GM23338 (cell line): Measurements from ENCODE around the gene CPNE5. TPM values are rescaled to one million over a fixed set of nuclear protein-coding genes. Genes with fewer than 3 reads are reported as not detected.

Experiments used
- ATAC-seq: fragments of 200-7000 bp; cut with Tn5 transposase; 3 replicates; pipeline ENCODE4 v1.9.1; 2020
- DNase-seq: peaks from one replicate; pipeline ENCODE4 v3.0.0-alpha.2; 2015; ENCODE audit warnings: low spot score
- H2AFZ ChIP-seq: fragments of 200-600 bp; sonication (generic); 2 replicates; pipeline ENCODE4 v1.8.0; 2016; ENCODE audit warnings: antibody characterized with exemption, mild to moderate bottlenecking, moderate library complexity
- H3F3A ChIP-seq: fragments of 200-600 bp; sonication (generic); replicated peaks from 2 replicates; pipeline ENCODE4 v1.8.0; 2017; ENCODE audit warnings: antibody characterized with exemption, mixed run types, low read depth
- H3K27ac ChIP-seq: fragments of 200-600 bp; sonication (generic); 2 replicates; pipeline ENCODE4 v1.6.1; 2016; ENCODE audit warnings: low read depth
- H3K27me3 ChIP-seq: fragments of 200-600 bp; sonication (generic); 2 replicates; pipeline ENCODE4 v1.8.0; 2016; ENCODE audit warnings: mild to moderate bottlenecking, mixed run types, moderate library complexity; ENCODE audit not compliant: insufficient read depth
- H3K36me3 ChIP-seq: fragments of 200-600 bp; sonication (generic); 2 replicates; pipeline ENCODE4 v1.8.0; 2016; ENCODE audit warnings: mild to moderate bottlenecking; ENCODE audit not compliant: insufficient read depth
- H3K4me1 ChIP-seq: fragments of 200-600 bp; sonication (generic); 2 replicates; pipeline ENCODE4 v1.8.0; 2016; ENCODE audit warnings: mild to moderate bottlenecking, moderate library complexity; ENCODE audit not compliant: insufficient read depth
- H3K4me2 ChIP-seq: fragments of 200-600 bp; sonication (generic); 2 replicates; pipeline ENCODE4 v1.7.1; 2017; ENCODE audit warnings: mixed run types
- H3K4me3 ChIP-seq: fragments of 200-600 bp; sonication (generic); 2 replicates; pipeline ENCODE4 v1.6.1; 2016; ENCODE audit warnings: mixed run types
- H3K79me2 ChIP-seq: fragments of 200-600 bp; sonication (generic); replicated peaks from 2 replicates; pipeline ENCODE4 v1.8.0; 2017; ENCODE audit warnings: mild to moderate bottlenecking; ENCODE audit not compliant: insufficient read depth
- H3K9me2 ChIP-seq: fragments of 200-600 bp; sonication (generic); 2 replicates; pipeline ENCODE4 v1.8.0; 2017; ENCODE audit not compliant: insufficient read depth
- H4K20me1 ChIP-seq: fragments of 200-600 bp; sonication (generic); replicated peaks from 2 replicates; pipeline ENCODE4 v1.8.0; 2017; ENCODE audit warnings: mild to moderate bottlenecking; ENCODE audit not compliant: insufficient read depth
- H3K27ac Mint-ChIP-seq: 2 replicates; pipeline ENCODE4 v1.8.0; 2020; ENCODE audit warnings: inconsistent platforms, mild to moderate bottlenecking, moderate library complexity, mixed read lengths
- H3K27me3 Mint-ChIP-seq: 3 replicates; pipeline ENCODE4 v1.8.0; 2022; ENCODE audit warnings: low read depth, mild to moderate bottlenecking, moderate library complexity, mixed read lengths, inconsistent platforms; ENCODE audit not compliant: insufficient read depth, poor library complexity
- H3K36me3 Mint-ChIP-seq: 3 replicates; pipeline ENCODE4 v1.8.0; 2021; ENCODE audit warnings: low read depth, mild to moderate bottlenecking, inconsistent platforms, moderate library complexity, mixed read lengths
- H3K4me1 Mint-ChIP-seq: 3 replicates; pipeline ENCODE4 v1.8.0; 2020; ENCODE audit warnings: mild to moderate bottlenecking, inconsistent platforms, mixed read lengths
- H3K4me3 Mint-ChIP-seq: 3 replicates; pipeline ENCODE4 v1.8.0; 2021; ENCODE audit warnings: moderate library complexity, mild to moderate bottlenecking, inconsistent platforms, mixed read lengths
- H3K9me3 Mint-ChIP-seq: 3 replicates; pipeline ENCODE4 v1.8.0; 2020; ENCODE audit warnings: moderate library complexity, mild to moderate bottlenecking, inconsistent platforms, mixed read lengths
- EZH2phosphoT487 ChIP-seq: fragments of 200-600 bp; sonication (generic); IDR thresholded peaks from one replicate; pipeline ENCODE4 v1.8.1; 2018; ENCODE audit warnings: antibody characterized with exemption; ENCODE audit not compliant: unreplicated experiment
- POLR2AphosphoS5 ChIP-seq: IDR thresholded peaks from 2 replicates; pipeline ENCODE4 v1.6.1; 2016; ENCODE audit warnings: antibody characterized with exemption, low read depth
- REST ChIP-seq: IDR thresholded peaks from one replicate; pipeline ENCODE4 v1.6.1; 2018; ENCODE audit warnings: antibody characterized with exemption; ENCODE audit not compliant: unreplicated experiment
- STAT1 ChIP-seq: IDR thresholded peaks from one replicate; pipeline ENCODE4 v1.6.1; 2016; ENCODE audit warnings: antibody characterized with exemption; ENCODE audit not compliant: unreplicated experiment
- ZNF114 ChIP-seq: fragments of 250-450 bp; sonication (Bioruptor Pico); IDR thresholded peaks from 2 replicates; pipeline ENCODE4 v1.5.0; 2020; ENCODE audit warnings: mild to moderate bottlenecking, moderate library complexity
- polyA plus RNA-seq: library from polyadenylated mRNA; unstranded; fragments of >200 nt; fragmentation: Nextera tagmentation; extraction: Ambion mirVana; gene quantifications from 2 replicates; pipeline ENCODE4 v1.2.1, GENCODE V29; 2016
- total RNA-seq: library from RNA; depleted of rRNA; stranded (reverse); fragments of >200 nt; shearing (Covaris generic); gene quantifications from 2 replicates; pipeline ENCODE4 v1.2.3, GENCODE V29; 2014
- TF ChIP-seq, protein P1 (sequence below), 2 experiments: fragments of 200-600 bp in 1 of 2; sonication (generic) in 1 of 2; conservative IDR thresholded peaks; 2 replicates each; pipeline versions ENCODE4 v1.5.1 to v1.6.1; 2016 to 2017; ENCODE audit warnings: antibody characterized with exemption in 2 of 2, low read depth in 2 of 2, mild to moderate bottlenecking in 2 of 2, moderate library complexity in 1 of 2
- TF ChIP-seq, protein P2 (sequence below): IDR thresholded peaks from 2 replicates; pipeline ENCODE4 v1.6.1; 2016; ENCODE audit warnings: antibody characterized with exemption

Gene CPNE5
- total and polyA plus RNA-seq, 2 experiments from 2014 or later = 0.14 to 0.42 TPM

DNA sequence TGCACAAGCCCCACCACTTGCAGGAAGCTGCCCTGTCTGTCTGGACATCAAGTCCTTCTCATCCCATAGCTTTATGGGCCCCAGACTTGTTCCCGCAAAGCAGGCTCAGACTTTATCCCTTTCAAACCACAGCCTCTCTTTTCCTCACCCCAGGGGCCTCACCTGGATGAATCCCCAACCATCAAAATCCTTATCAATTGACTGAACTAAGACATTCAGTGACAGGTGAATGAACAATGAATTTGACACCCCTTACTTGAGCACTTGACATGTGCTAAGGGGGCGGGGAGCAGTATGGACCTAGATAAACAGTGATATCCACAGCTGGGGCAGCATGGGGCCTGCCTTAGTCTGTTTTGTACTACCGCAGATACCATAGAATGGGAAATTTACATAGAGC is 136.6 kb downstream of the CPNE5 start:
- Histone ChIP-seq H3K27ac (no peak overlapping the region), H3K27me3 (no peaks in the 10 kb centered on the region), H3K4me2 (no peak overlapping the region), H3K36me3 (no peaks in the 10 kb centered on the region), H2AFZ (no peak overlapping the region), H3K79me2 (no peaks in the 10 kb centered on the region), H3K9me2 (no peaks in the 10 kb centered on the region), H4K20me1 (no peaks in the 10 kb centered on the region), H3F3A (no peaks in the 10 kb centered on the region), H3K4me1 (no peaks in the 10 kb centered on the region), H3K4me3 (no peak overlapping the region)
- no peaks in the 10 kb centered on the region for H3K36me3 Mint-ChIP-seq
- no peak overlapping the region for H3K4me3 Mint-ChIP-seq
- no peak overlapping the region for H3K27ac Mint-ChIP-seq
- no peak for ATAC-seq
- H3K9me3 Mint-ChIP-seq = no peaks in the 10 kb centered on the region
- no peak for TF ChIP-seq ZNF114
- H3K4me1 Mint-ChIP-seq = no peaks in the 10 kb centered on the region
- no peak for DNase-seq
- peaks cover 1% of the 10 kb centered on the region for H3K27me3 Mint-ChIP-seq

DNA sequence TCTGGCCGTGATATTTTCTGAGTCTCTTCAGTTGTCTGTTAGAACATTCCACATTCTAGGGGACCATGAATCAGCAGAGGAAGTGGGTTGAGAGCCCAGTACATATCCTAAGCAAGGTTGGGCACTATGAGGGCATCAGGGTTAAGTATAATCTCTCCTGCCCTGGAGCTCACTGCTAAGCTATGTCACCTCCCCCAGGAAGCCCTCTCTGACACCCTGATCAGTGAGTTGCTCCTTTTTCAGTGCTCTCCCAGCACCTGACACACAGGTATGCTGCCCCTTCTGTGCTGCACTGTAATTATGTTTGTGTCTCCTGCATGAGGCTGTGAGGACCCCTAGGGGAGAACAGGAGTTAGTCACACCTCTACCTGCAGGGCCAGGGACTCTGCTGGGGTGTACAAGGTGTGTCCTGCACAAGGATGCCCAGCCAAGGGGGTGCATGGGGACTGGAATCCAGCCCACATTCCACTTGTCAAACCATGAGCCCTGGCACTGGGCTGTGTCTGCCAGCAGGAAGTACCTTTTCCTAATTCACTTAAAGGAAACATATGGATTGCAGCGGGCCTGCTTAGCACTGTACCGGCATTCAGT is 137.7 kb downstream of the CPNE5 start:
- Histone ChIP-seq H3K4me3 (no peak overlapping the region), H3K27me3 (no peaks in the 10 kb centered on the region), H3K9me2 (no peaks in the 10 kb centered on the region), H3K27ac (no peak overlapping the region), H4K20me1 (no peaks in the 10 kb centered on the region), H3K4me2 (no peak overlapping the region), H2AFZ (no peak overlapping the region), H3K36me3 (no peaks in the 10 kb centered on the region), H3K4me1 (no peaks in the 10 kb centered on the region), H3K79me2 (no peaks in the 10 kb centered on the region), H3F3A (no peaks in the 10 kb centered on the region)
- H3K4me3 Mint-ChIP-seq = no peak overlapping the region
- peaks cover 1% of the 10 kb centered on the region for H3K27me3 Mint-ChIP-seq
- no peaks in the 10 kb centered on the region for H3K9me3 Mint-ChIP-seq
- peak; percentile 77 for ATAC-seq
- H3K4me1 Mint-ChIP-seq = no peaks in the 10 kb centered on the region
- TF ChIP-seq STAT1 = no peak
- TF ChIP-seq, protein P1, sequence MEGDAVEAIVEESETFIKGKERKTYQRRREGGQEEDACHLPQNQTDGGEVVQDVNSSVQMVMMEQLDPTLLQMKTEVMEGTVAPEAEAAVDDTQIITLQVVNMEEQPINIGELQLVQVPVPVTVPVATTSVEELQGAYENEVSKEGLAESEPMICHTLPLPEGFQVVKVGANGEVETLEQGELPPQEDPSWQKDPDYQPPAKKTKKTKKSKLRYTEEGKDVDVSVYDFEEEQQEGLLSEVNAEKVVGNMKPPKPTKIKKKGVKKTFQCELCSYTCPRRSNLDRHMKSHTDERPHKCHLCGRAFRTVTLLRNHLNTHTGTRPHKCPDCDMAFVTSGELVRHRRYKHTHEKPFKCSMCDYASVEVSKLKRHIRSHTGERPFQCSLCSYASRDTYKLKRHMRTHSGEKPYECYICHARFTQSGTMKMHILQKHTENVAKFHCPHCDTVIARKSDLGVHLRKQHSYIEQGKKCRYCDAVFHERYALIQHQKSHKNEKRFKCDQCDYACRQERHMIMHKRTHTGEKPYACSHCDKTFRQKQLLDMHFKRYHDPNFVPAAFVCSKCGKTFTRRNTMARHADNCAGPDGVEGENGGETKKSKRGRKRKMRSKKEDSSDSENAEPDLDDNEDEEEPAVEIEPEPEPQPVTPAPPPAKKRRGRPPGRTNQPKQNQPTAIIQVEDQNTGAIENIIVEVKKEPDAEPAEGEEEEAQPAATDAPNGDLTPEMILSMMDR (conservative IDR thresholded peaks at IDR 0.05; ENCODE audit: low read depth in 2 of 2) = peak; percentile 26 to 66
- H3K27ac Mint-ChIP-seq = no peak overlapping the region
- H3K36me3 Mint-ChIP-seq = no peaks in the 10 kb centered on the region
- DNase-seq = peak; percentile 23

- TF ChIP-seq EZH2phosphoT487 (no peak), REST (no peak), POLR2AphosphoS5 (no peak)
- TF ChIP-seq, protein P1 (conservative IDR thresholded peaks at IDR 0.05; ENCODE audit: low read depth in 2 of 2) = no peak
- TF ChIP-seq, protein P2, sequence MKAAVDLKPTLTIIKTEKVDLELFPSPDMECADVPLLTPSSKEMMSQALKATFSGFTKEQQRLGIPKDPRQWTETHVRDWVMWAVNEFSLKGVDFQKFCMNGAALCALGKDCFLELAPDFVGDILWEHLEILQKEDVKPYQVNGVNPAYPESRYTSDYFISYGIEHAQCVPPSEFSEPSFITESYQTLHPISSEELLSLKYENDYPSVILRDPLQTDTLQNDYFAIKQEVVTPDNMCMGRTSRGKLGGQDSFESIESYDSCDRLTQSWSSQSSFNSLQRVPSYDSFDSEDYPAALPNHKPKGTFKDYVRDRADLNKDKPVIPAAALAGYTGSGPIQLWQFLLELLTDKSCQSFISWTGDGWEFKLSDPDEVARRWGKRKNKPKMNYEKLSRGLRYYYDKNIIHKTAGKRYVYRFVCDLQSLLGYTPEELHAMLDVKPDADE = no peak
- H3K27me3 ChIP-seq = no peaks in the 10 kb centered on the region
- H3K4me2 ChIP-seq = no peak overlapping the region
- no peaks in the 10 kb centered on the region for H3F3A ChIP-seq
- H3K4me3 ChIP-seq = no peak overlapping the region
- Mint-ChIP-seq H3K4me3 (no peak overlapping the region), H3K27me3 (peaks cover 1% of the 10 kb centered on the region), H3K9me3 (no peaks in the 10 kb centered on the region), H3K4me1 (no peaks in the 10 kb centered on the region), H3K36me3 (no peaks in the 10 kb centered on the region), H3K27ac (no peak overlapping the region)
- H3K9me2 ChIP-seq = no peaks in the 10 kb centered on the region
- no peaks in the 10 kb centered on the region for H3K36me3 ChIP-seq
- H3K27ac ChIP-seq = no peak overlapping the region
- no peaks in the 10 kb centered on the region for H3K79me2 ChIP-seq
- H2AFZ ChIP-seq = no peak overlapping the region
- ATAC-seq (no peak), DNase-seq (no peak)
- H3K4me1 ChIP-seq = no peaks in the 10 kb centered on the region
- no peaks in the 10 kb centered on the region for H4K20me1 ChIP-seq
Measured at GRCh38 chr6:36700831-36701230, 138.4 kb downstream of the CPNE5 start.
